ENCODE results near the gene FAM20A.
"Not testable (repeated sequence)": the region's sequence is repeated elsewhere in the genome, so short reads cannot be mapped to it uniquely, and the experiment has no call there.

The FAM20A gene

GRCh38 chr17:68587847-68588246 lies 13.3 kb downstream of the FAM20A start:
- no peak for DNase-seq

- DNase-seq: no peak
Measured at GRCh38 chr17:68587026-68587425, 14.1 kb downstream of the FAM20A start.

- no peak for DNase-seq
Measured at GRCh38 chr17:68585643-68586042, 15.5 kb downstream of the FAM20A start.

GRCh38 chr17:68584581-68585303 lies 16.4 kb downstream of the FAM20A start:
- no peak for DNase-seq

- not testable (repeated sequence) for DNase-seq
Measured at GRCh38 chr17:68582867-68583266, 18.3 kb downstream of the FAM20A start.

- DNase-seq: no peak
Measured at GRCh38 chr17:68581863-68582645, 19.1 kb downstream of the FAM20A start.

- DNase-seq: no peak
Measured at GRCh38 chr17:68580236-68580770, 20.9 kb downstream of the FAM20A start.

GRCh38 chr17:68579194-68579927 lies 21.8 kb downstream of the FAM20A start:
- DNase-seq: no peak

- DNase-seq: no peak
Measured at GRCh38 chr17:68578236-68578635, 22.9 kb downstream of the FAM20A start.

GRCh38 chr17:68577497-68577821 lies 23.7 kb downstream of the FAM20A start:
- DNase-seq: no peak

- DNase-seq: no peak
Measured at GRCh38 chr17:68576811-68577496, 24.2 kb downstream of the FAM20A start.

GRCh38 chr17:68576137-68576536 lies 25.0 kb downstream of the FAM20A start:
- DNase-seq: no peak

- no peak for DNase-seq
Measured at GRCh38 chr17:68573338-68573737, 27.8 kb downstream of the FAM20A start.

- DNase-seq: no peak
Measured at GRCh38 chr17:68572138-68572842, 28.9 kb downstream of the FAM20A start.

GRCh38 chr17:68570526-68570925 lies 30.6 kb downstream of the FAM20A start:
- no peak for DNase-seq

GRCh38 chr17:68569346-68569745 lies 31.8 kb downstream of the FAM20A start:
- DNase-seq: no peak

GRCh38 chr17:68568581-68568980 lies 32.6 kb downstream of the FAM20A start:
- DNase-seq: no peak

GRCh38 chr17:68567581-68567980 lies 33.6 kb downstream of the FAM20A start:
- no peak for DNase-seq

GRCh38 chr17:68567035-68567434 lies 34.1 kb downstream of the FAM20A start:
- no peak for DNase-seq

GRCh38 chr17:68566442-68566738 lies 34.8 kb downstream of the FAM20A start:
- no peak for DNase-seq

- DNase-seq: no peak
Measured at GRCh38 chr17:68565661-68566441, 35.3 kb downstream of the FAM20A start.
